Measurements from ENCODE around the gene INPP4B. TPM values are rescaled to one million over a fixed set of nuclear protein-coding genes. Genes with fewer than 3 reads are reported as not detected.

Gene INPP4B
- total RNA-seq, 1 donor from 2014 or later: 84.9 TPM

GRCh38 chr4:142293536-142293935, 552.6 kb downstream of the INPP4B start:
- DNase-seq (ENCODE audit: low spot score): no peak

GRCh38 chr4:142292231-142292630, 553.9 kb downstream of the INPP4B start:
- no peak for DNase-seq (ENCODE audit: low spot score)

GRCh38 chr4:142291299-142292050, 554.6 kb downstream of the INPP4B start:
- no peak for DNase-seq (ENCODE audit: low spot score)

- no peak for DNase-seq (ENCODE audit: low spot score)
These were observed 558.7 kb downstream of the INPP4B start for GRCh38 chr4:142287371-142287770.

GRCh38 chr4:142285222-142285583, 560.9 kb downstream of the INPP4B start:
- no peak for DNase-seq (ENCODE audit: low spot score)

- no peak for DNase-seq (ENCODE audit: low spot score)
These were observed 561.5 kb downstream of the INPP4B start for GRCh38 chr4:142284402-142285221.

- no peak for DNase-seq (ENCODE audit: low spot score)
These were observed 563.1 kb downstream of the INPP4B start for GRCh38 chr4:142282870-142283431.

GRCh38 chr4:142281999-142282398, 564.1 kb downstream of the INPP4B start:
- DNase-seq (ENCODE audit: low spot score): no peak

GRCh38 chr4:142278663-142279062, 567.4 kb downstream of the INPP4B start:
- no peak for DNase-seq (ENCODE audit: low spot score)

- DNase-seq (ENCODE audit: low spot score): no peak
These were observed 567.9 kb downstream of the INPP4B start for GRCh38 chr4:142278171-142278570.

- DNase-seq (ENCODE audit: low spot score): no peak
These were observed 572.0 kb downstream of the INPP4B start for GRCh38 chr4:142274137-142274536.

GRCh38 chr4:142272452-142272851, 573.6 kb downstream of the INPP4B start:
- DNase-seq (ENCODE audit: low spot score): no peak

- no peak for DNase-seq (ENCODE audit: low spot score)
These were observed 574.3 kb downstream of the INPP4B start for GRCh38 chr4:142271832-142272231.

- DNase-seq (ENCODE audit: low spot score): no peak
These were observed 579.0 kb downstream of the INPP4B start for GRCh38 chr4:142267101-142267500.

GRCh38 chr4:142265946-142266345, 580.2 kb downstream of the INPP4B start:
- no peak for DNase-seq (ENCODE audit: low spot score)

GRCh38 chr4:142265536-142265935, 580.6 kb downstream of the INPP4B start:
- no peak for DNase-seq (ENCODE audit: low spot score)

- DNase-seq (ENCODE audit: low spot score): no peak
These were observed 581.1 kb downstream of the INPP4B start for GRCh38 chr4:142264961-142265360.

GRCh38 chr4:142262956-142263355, 583.1 kb downstream of the INPP4B start:
- DNase-seq (ENCODE audit: low spot score): no peak

GRCh38 chr4:142248946-142249345, 597.2 kb downstream of the INPP4B start:
- no peak for DNase-seq (ENCODE audit: low spot score)

GRCh38 chr4:142243255-142243654, 602.8 kb downstream of the INPP4B start:
- DNase-seq (ENCODE audit: low spot score): no peak

- no peak for DNase-seq (ENCODE audit: low spot score)
These were observed 603.9 kb downstream of the INPP4B start for GRCh38 chr4:142242156-142242555.

GRCh38 chr4:142238589-142238988, 607.5 kb downstream of the INPP4B start:
- no peak for DNase-seq (ENCODE audit: low spot score)

- no peak for DNase-seq (ENCODE audit: low spot score)
These were observed 609.8 kb downstream of the INPP4B start for GRCh38 chr4:142236268-142236667.
